ENCODE results near the gene AURKB. TPM values are rescaled to one million over a fixed set of nuclear protein-coding genes. Genes with fewer than 3 reads are reported as not detected.

AURKB gene
- total and polyA plus RNA-seq, 2 of the 4 experiments (the other 2 are of a cell fraction), result 45.9 to 62.0 TPM

- WGBS, 2 experiments (ENCODE audit: extremely low coverage in 2 of 2, insufficient read length in 1 of 2), result 0% methylated on average over 12 of the region's 25 CpGs; no CpG with 5 or more reads in 1 of the 2 experiments
- Histone ChIP-seq H2BK15ac (ENCODE audit: low read depth, low read length) (no peak overlapping the region), H3K56ac (ENCODE audit: extremely low read depth, insufficient read depth, low read length) (no peak overlapping the region), H2AK5ac (ENCODE audit: low read depth, low read length) (no peak overlapping the region; the same call in 1 of the 2 replicates), H3K9me1 (ENCODE audit: insufficient read depth, low read length) (peaks cover 20% of the 10 kb centered on the region), H4K20me1 (ENCODE audit: insufficient read depth, low read length) (peaks cover 22% of the 10 kb centered on the region), H4K5ac (ENCODE audit: low read depth, low read length) (no peak overlapping the region), H2BK120ac (ENCODE audit: low read depth, low read length) (no peak overlapping the region), H3K23ac (ENCODE audit: low read depth, low read length) (peak overlapping the region; percentile 76; the same call in 1 of the 2 replicates), H3K27me3 (ENCODE audit: control insufficient read depth, insufficient read depth, low read length) (no peaks in the 10 kb centered on the region), H3K9ac (ENCODE audit: low read depth, low read length) (no peak overlapping the region; the same call in 1 of the 2 replicates), H4K8ac (ENCODE audit: low read depth in 2 of 2, low read length in 2 of 2) (no peak overlapping the region; a peak in 1 of 4 replicates), H2BK20ac (ENCODE audit: low read depth, low read length) (no peak overlapping the region), H3K4ac (ENCODE audit: low read depth, low read length) (peak overlapping the region; percentile 52; the same call in 1 of the 2 replicates), H2BK5ac (ENCODE audit: low read depth, low read length, poor library complexity, severe bottlenecking) (peak overlapping the region; percentile 87), H2AFZ (replicated peaks; ENCODE audit: low read length, poor library complexity) (no peak overlapping the region), H2AK9ac (replicated peaks; ENCODE audit: low read depth, low read length, poor library complexity) (peak overlapping the region; percentile 66), H4K91ac (ENCODE audit: insufficient read depth, low read depth, low read length) (no peak overlapping the region), H3K18ac (ENCODE audit: low read depth, low read length) (no peak overlapping the region; the same call in 1 of the 2 replicates), H3K36me3 (ENCODE audit: control insufficient read depth, insufficient read depth, low read length) (no peaks in the 10 kb centered on the region), H3K4me1 (ENCODE audit: control insufficient read depth, insufficient read depth, low read length) (peaks cover 13% of the 10 kb centered on the region), H3K4me2 (ENCODE audit: low read depth, low read length) (peak overlapping the region; percentile 88), H3K9me3 (ENCODE audit: control insufficient read depth, insufficient read depth, low read length) (no peaks in the 10 kb centered on the region), H3K4me3 (ENCODE audit: insufficient read depth, low read depth, low read length) (peak overlapping the region; percentile 50), H3K79me1 (ENCODE audit: low read depth in 1 of 2, low read length in 2 of 2) (peaks cover 0 to 21% of the 10 kb centered on the region in 2 experiments; a peak in 2 of 4 replicates), H3K27ac (ENCODE audit: insufficient read depth, low read length) (peak overlapping the region; percentile 54), H3K14ac (replicated peaks; ENCODE audit: low read depth, low read length) (peak overlapping the region; percentile 72; the same call in 1 of the 2 replicates)
- dilution Hi-C loops (cut with HindIII; ENCODE audit: low sequenced_read_pairs, unreplicated experiment), result no loop called here
- ChIA-PET POLR2A (ENCODE audit: unreplicated experiment) (interaction anchor here (0.5 to 1.4 kb wide), 3 partner anchors 14 to 815 kb away, joined by 3 to 6 read pairs (median 6); no protein-coding TSS in a partner anchor), CTCF (interaction anchor here (0.5 to 0.7 kb wide), 2 partner anchors 69 to 111 kb away, joined by 3 to 5 read pairs; no protein-coding TSS in a partner anchor)
- TF ChIP-seq MAFK (IDR thresholded peaks at IDR 0.05; ENCODE audit: low read depth, low read length), result peak; percentile 4; the same call in 1 of the 2 replicates
- peak; percentile 94 for TF ChIP-seq FOS (IDR thresholded peaks at IDR 0.05; ENCODE audit: low read depth, low read length)
- peak; percentile 45; the same call in 1 of the 2 replicates for TF ChIP-seq POLR2A (IDR thresholded peaks at IDR 0.05; ENCODE audit: low read depth, low read length)
- TF ChIP-seq RFX5 (IDR thresholded peaks at IDR 0.05; ENCODE audit: low read depth, low read length), result no peak
- TF ChIP-seq MAZ (IDR thresholded peaks at IDR 0.05; ENCODE audit: borderline replicate concordance, low read depth, low read length), result no peak; the same call in 1 of the 2 replicates
- TF ChIP-seq RCOR1 (IDR thresholded peaks at IDR 0.05; ENCODE audit: insufficient replicate concordance, low read length), result peak; percentile 74
- TF ChIP-seq MXI1 (IDR thresholded peaks at IDR 0.05; ENCODE audit: borderline replicate concordance, low read depth, low read length), result peak; percentile 94
- peak; percentile 85; the same call in 1 of the 2 replicates for TF ChIP-seq USF2 (IDR thresholded peaks at IDR 0.05; ENCODE audit: low read depth, low read length)
- TF ChIP-seq, protein P1, sequence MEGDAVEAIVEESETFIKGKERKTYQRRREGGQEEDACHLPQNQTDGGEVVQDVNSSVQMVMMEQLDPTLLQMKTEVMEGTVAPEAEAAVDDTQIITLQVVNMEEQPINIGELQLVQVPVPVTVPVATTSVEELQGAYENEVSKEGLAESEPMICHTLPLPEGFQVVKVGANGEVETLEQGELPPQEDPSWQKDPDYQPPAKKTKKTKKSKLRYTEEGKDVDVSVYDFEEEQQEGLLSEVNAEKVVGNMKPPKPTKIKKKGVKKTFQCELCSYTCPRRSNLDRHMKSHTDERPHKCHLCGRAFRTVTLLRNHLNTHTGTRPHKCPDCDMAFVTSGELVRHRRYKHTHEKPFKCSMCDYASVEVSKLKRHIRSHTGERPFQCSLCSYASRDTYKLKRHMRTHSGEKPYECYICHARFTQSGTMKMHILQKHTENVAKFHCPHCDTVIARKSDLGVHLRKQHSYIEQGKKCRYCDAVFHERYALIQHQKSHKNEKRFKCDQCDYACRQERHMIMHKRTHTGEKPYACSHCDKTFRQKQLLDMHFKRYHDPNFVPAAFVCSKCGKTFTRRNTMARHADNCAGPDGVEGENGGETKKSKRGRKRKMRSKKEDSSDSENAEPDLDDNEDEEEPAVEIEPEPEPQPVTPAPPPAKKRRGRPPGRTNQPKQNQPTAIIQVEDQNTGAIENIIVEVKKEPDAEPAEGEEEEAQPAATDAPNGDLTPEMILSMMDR (conservative IDR thresholded peaks at IDR 0.05; ENCODE audit: low read depth, low read length), result 0 out of 2 replicates have a peak, but pooled peaks have one; percentile 10
- no peak for TF ChIP-seq BHLHE40 (IDR thresholded peaks at IDR 0.05; ENCODE audit: low read depth, low read length)
- TSS peak; percentile 100 for BruUV-seq (replicated peaks)
- in situ Hi-C loops (cut with MboI; ENCODE audit: low sequenced_read_pairs), result no loop called here
- ATAC-seq (ENCODE audit: low read depth), result peak; percentile 55
- DNase-seq, result peak; percentile 100
- intact Hi-C loops (cut with micrococcal nuclease), result loop anchor here (1.0 to 5.0 kb wide), 5 partner anchors 35 to 115 kb away; partner anchors contain the start of gene HES7
Observed at GRCh38 chr17:8187517-8188262, 22.7 kb downstream of the AURKB start.
